Fibroblast of the aortic adventitia (primary cell): ENCODE data around the gene CTNNA3. TPM values are rescaled to one million over a fixed set of nuclear protein-coding genes. Genes with fewer than 3 reads are reported as not detected.
A peak's percentile ranks its signal among the peaks of the same experiment; 100 is the strongest.

ENCODE experiments used
- DNase-seq: peaks from one replicate; pipeline ENCODE4 v3.0.0-alpha.2; 2010; ENCODE audit warnings: low read depth
- H3K4me3 ChIP-seq: 2 replicates; pipeline ENCODE4 v1.5.1; 2011; ENCODE audit warnings: low read depth, mild to moderate bottlenecking, control low read depth, low read length, moderate library complexity
- CTCF ChIP-seq: IDR thresholded peaks from 2 replicates; pipeline ENCODE4 v1.5.1; 2011; ENCODE audit warnings: mild to moderate bottlenecking, low read length, control low read depth, inconsistent platforms; ENCODE audit not compliant: insufficient read depth
- total RNA-seq: library from RNA; depleted of rRNA; stranded (reverse); fragments of >200 nt; gene quantifications from 2 replicates; pipeline ENCODE4 v1.2.3, GENCODE V29; 2012; ENCODE audit warnings: low replicate concordance

Gene CTNNA3
- total RNA-seq, 1 donor = not detected

GRCh38 chr10:67648613-67649229 is 47.3 kb downstream of the CTNNA3 start:
- no peak for TF ChIP-seq CTCF
- no peak for DNase-seq
- no peak overlapping the region for H3K4me3 ChIP-seq

GRCh38 chr10:67630904-67631303 is 65.1 kb downstream of the CTNNA3 start:
- DNase-seq = no peak
- no peak for TF ChIP-seq CTCF
- no peak overlapping the region for H3K4me3 ChIP-seq

- DNase-seq = peak; percentile 2
Measured at GRCh38 chr10:67629461-67629971, 66.5 kb downstream of the CTNNA3 start.

GRCh38 chr10:67622984-67623383 is 73.0 kb downstream of the CTNNA3 start:
- TF ChIP-seq CTCF = no peak
- no peak overlapping the region for H3K4me3 ChIP-seq
- DNase-seq = no peak

More at GRCh38 chr10:67629461-67629971, 66.5 kb downstream of the CTNNA3 start:
- H3K4me3 ChIP-seq = no peak overlapping the region
- no peak for TF ChIP-seq CTCF

GRCh38 chr10:67622511-67622910 is 73.5 kb downstream of the CTNNA3 start:
- no peak overlapping the region for H3K4me3 ChIP-seq
- no peak for DNase-seq
- no peak for TF ChIP-seq CTCF

- no peak for DNase-seq
- TF ChIP-seq CTCF = no peak
- H3K4me3 ChIP-seq = no peak overlapping the region
Measured at GRCh38 chr10:67621834-67622233, 74.2 kb downstream of the CTNNA3 start.

GRCh38 chr10:67618116-67618515 is 77.9 kb downstream of the CTNNA3 start:
- no peak for TF ChIP-seq CTCF
- DNase-seq = peak; percentile 7
- H3K4me3 ChIP-seq = no peak overlapping the region
